Neural cell (in vitro differentiated cells): Measurements from ENCODE around the gene HDAC9.

Experiments used
- EP300 ChIP-seq: fragments of 450-650 bp; conservative IDR thresholded peaks from 2 replicates; pipeline ENCODE4 v1.6.1; 2014; ENCODE audit warnings: antibody characterized with exemption, mild to moderate bottlenecking, moderate library complexity; ENCODE audit not compliant: poor library complexity, severe bottlenecking
- EZH2 ChIP-seq: fragments of 200-600, 300-800 bp; shearing (Covaris generic), sonication (generic); IDR thresholded peaks from 2 replicates; pipeline ENCODE4 v1.6.1; 2014; ENCODE audit warnings: antibody characterized with exemption, low read length, borderline replicate concordance, mild to moderate bottlenecking; ENCODE audit not compliant: insufficient read depth, poor library complexity, severe bottlenecking
- POLR2AphosphoS5 ChIP-seq: IDR thresholded peaks from 2 replicates; pipeline ENCODE4 v1.6.1; 2012
- TF ChIP-seq, protein P1 (sequence below): fragments of 450-650 bp; IDR thresholded peaks from 2 replicates; pipeline ENCODE4 v1.5.1; 2014; ENCODE audit warnings: antibody characterized with exemption, mild to moderate bottlenecking, moderate library complexity; ENCODE audit not compliant: poor library complexity, severe bottlenecking

DNA sequence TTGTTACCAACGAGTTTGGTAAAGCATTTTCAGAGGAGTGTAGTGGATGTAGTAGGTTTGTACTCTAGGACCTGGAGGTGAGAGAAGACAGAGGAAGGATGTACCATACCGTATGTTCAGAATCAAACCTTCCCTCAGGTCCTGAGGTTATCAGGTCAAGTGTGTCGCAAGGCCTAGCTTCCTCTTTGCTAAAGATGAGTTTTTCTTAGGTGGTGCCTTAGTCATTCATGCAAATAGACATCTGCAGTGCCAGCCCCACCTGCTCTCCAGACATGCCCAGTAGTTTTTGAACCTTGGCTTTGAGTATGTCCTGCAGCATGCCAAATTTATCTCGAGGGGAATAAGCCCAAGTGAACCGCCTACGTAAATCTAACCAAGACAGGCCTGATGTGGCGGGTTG, 71.3 kb downstream of the HDAC9 start:
- TF ChIP-seq EP300: no peak
- TF ChIP-seq POLR2AphosphoS5: no peak
- no peak for TF ChIP-seq EZH2
- TF ChIP-seq, protein P1, sequence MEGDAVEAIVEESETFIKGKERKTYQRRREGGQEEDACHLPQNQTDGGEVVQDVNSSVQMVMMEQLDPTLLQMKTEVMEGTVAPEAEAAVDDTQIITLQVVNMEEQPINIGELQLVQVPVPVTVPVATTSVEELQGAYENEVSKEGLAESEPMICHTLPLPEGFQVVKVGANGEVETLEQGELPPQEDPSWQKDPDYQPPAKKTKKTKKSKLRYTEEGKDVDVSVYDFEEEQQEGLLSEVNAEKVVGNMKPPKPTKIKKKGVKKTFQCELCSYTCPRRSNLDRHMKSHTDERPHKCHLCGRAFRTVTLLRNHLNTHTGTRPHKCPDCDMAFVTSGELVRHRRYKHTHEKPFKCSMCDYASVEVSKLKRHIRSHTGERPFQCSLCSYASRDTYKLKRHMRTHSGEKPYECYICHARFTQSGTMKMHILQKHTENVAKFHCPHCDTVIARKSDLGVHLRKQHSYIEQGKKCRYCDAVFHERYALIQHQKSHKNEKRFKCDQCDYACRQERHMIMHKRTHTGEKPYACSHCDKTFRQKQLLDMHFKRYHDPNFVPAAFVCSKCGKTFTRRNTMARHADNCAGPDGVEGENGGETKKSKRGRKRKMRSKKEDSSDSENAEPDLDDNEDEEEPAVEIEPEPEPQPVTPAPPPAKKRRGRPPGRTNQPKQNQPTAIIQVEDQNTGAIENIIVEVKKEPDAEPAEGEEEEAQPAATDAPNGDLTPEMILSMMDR: no peak
